Measurements from ENCODE around the gene PPFIBP2.

- TF ChIP-seq CTCF (IDR thresholded peaks at IDR 0.05; ENCODE audit: low read length), result no peak
- TF ChIP-seq EZH2 (optimal IDR thresholded peaks at IDR 0.05; ENCODE audit: low read depth, low read length), result no peak
- TF ChIP-seq EZH2phosphoT487 (IDR thresholded peaks at IDR 0.05; ENCODE audit: low read length), result no peak
Measured at GRCh38 chr11:7640816-7641215, 127.0 kb downstream of the PPFIBP2 start.
